HCT116 (cell line): ENCODE data around the gene TMTC4. TPM values are rescaled to one million over a fixed set of nuclear protein-coding genes. Genes with fewer than 3 reads are reported as not detected.

Experiments
- ATAC-seq: fragments of 200-7000 bp; cut with Tn5 transposase; 2 replicates; pipeline ENCODE4 v1.9.1; 2020; ENCODE audit warnings: mild to moderate bottlenecking, moderate library complexity
- BruUV-seq: library from RNA; stranded (reverse); fragments of 400-500 nt; replicated peaks from 2 replicates; lab custom pipeline; 2021; lab: Mats Ljungman, UMichigan
- CTCF ChIA-PET: fragments of 300-600 bp; sonication (Branson Sonifier 250); formaldehyde crosslinking; loops from one replicate; lab custom pipeline; 2021; ENCODE audit warnings: antibody characterized with exemption; lab: Charles Lee
- POLR2A ChIA-PET: fragments of 300-600, 350-600 bp; sonication (Branson Sonifier 250); formaldehyde crosslinking; loops from one replicate; lab custom pipeline; 2021; ENCODE audit warnings: antibody characterized with exemption; lab: Charles Lee
- RAD21 ChIA-PET, 2 experiments: fragments of 300-600 bp; sonication (Branson Sonifier 250); formaldehyde crosslinking; loops; one replicate each; lab custom pipeline; 2023; ENCODE audit warnings: low total read pairs in 2 of 2; ENCODE audit not compliant: uncharacterized antibody in 2 of 2, unreplicated experiment in 2 of 2, low non-redundant PET in 1 of 2; lab: Charles Lee
- DNase-seq: peaks from one replicate; pipeline ENCODE4 v3.0.0-alpha.2; 2010; ENCODE audit warnings: low read depth, low spot score
- H2AFZ ChIP-seq: fragments of 200-600 bp; shearing (Covaris generic), sonication (generic); 2 replicates; pipeline ENCODE4 v1.6.1; 2017; ENCODE audit warnings: low read depth, mixed run types, mixed read lengths, antibody characterized with exemption, low read length; ENCODE audit not compliant: poor library complexity, severe bottlenecking
- H3K27ac ChIP-seq: 2 replicates; pipeline ENCODE4 v1.5.1; 2012; ENCODE audit warnings: low read depth, low read length
- H3K27me3 ChIP-seq: fragments of 200-600 bp; sonication (generic); 2 replicates; pipeline ENCODE4 v1.6.1; 2016; ENCODE audit warnings: mixed run types, low read length, mixed read lengths; ENCODE audit not compliant: insufficient read depth
- H3K36me3 ChIP-seq, 2 experiments: fragments of 200-500 bp in 1 of 2; fragments of 200-600 bp in 1 of 2; sonication (Bioruptor generic) in 1 of 2; sonication (generic) in 1 of 2; 2 replicates each; pipeline versions ENCODE4 v1.5.1 to v1.6.1; 2014 to 2016; ENCODE audit warnings: low read length in 2 of 2, inconsistent platforms in 1 of 2, mixed read lengths in 1 of 2, mixed run types in 1 of 2; ENCODE audit not compliant: insufficient read depth in 2 of 2, control insufficient read depth in 1 of 2
- H3K4me1 ChIP-seq, 2 experiments: fragments of 200-600 bp in 1 of 2; sonication (generic) in 1 of 2; 2 replicates each; pipeline versions ENCODE4 v1.5.1 to v1.6.1; 2012 to 2017; ENCODE audit warnings: low read length in 2 of 2, inconsistent platforms in 1 of 2, mild to moderate bottlenecking in 1 of 2, mixed read lengths in 1 of 2, mixed run types in 1 of 2, moderate library complexity in 1 of 2; ENCODE audit not compliant: insufficient read depth in 2 of 2, control insufficient read depth in 1 of 2
- H3K4me2 ChIP-seq: fragments of 200-600 bp; sonication (generic); 2 replicates; pipeline ENCODE4 v1.6.1; 2017; ENCODE audit warnings: mixed run types, low read length, mixed read lengths
- H3K4me3 ChIP-seq, 2 experiments: fragments of 200-600 bp in 1 of 2; sonication (generic) in 1 of 2; replicated peaks in 1 of 2; 2 replicates each; pipeline ENCODE4 v1.5.1; 2011 to 2016; ENCODE audit warnings: low read length in 2 of 2, control low read depth in 1 of 2, low read depth in 1 of 2, mild to moderate bottlenecking in 1 of 2, mixed read lengths in 1 of 2, mixed run types in 1 of 2
- H3K79me2 ChIP-seq: fragments of 200-600 bp; sonication (generic); 2 replicates; pipeline ENCODE4 v1.6.1; 2017; ENCODE audit warnings: mild to moderate bottlenecking, mixed run types, low read length, moderate library complexity, mixed read lengths; ENCODE audit not compliant: insufficient read depth
- H3K9ac ChIP-seq: fragments of 200-600 bp; sonication (generic); 2 replicates; pipeline ENCODE4 v1.6.1; 2016; ENCODE audit warnings: low read length, mixed read lengths
- H3K9me2 ChIP-seq: fragments of 200-600 bp; sonication (generic), shearing (Covaris generic); 2 replicates; pipeline ENCODE4 v1.6.1; 2017; ENCODE audit warnings: mixed run types, mild to moderate bottlenecking, moderate library complexity; ENCODE audit not compliant: insufficient read depth
- H3K9me3 ChIP-seq, 2 experiments: fragments of 200-500 bp in 1 of 2; fragments of 200-600 bp in 1 of 2; sonication (Bioruptor generic) in 1 of 2; sonication (generic) in 1 of 2; 2 replicates each; pipeline ENCODE4 v1.6.1; 2014 to 2017; ENCODE audit warnings: low read length in 2 of 2, mixed read lengths in 2 of 2, inconsistent platforms in 1 of 2, low read depth in 1 of 2, mild to moderate bottlenecking in 1 of 2, mixed run types in 1 of 2, moderate library complexity in 1 of 2; ENCODE audit not compliant: control insufficient read depth in 1 of 2, insufficient read depth in 1 of 2
- H4K20me1 ChIP-seq: fragments of 200-600 bp; sonication (generic), shearing (Covaris generic); 2 replicates; pipeline ENCODE4 v1.6.1; 2017; ENCODE audit warnings: mixed run types, mild to moderate bottlenecking, moderate library complexity; ENCODE audit not compliant: insufficient read depth
- CBX3 ChIP-seq: IDR thresholded peaks from 2 replicates; pipeline ENCODE4 v1.6.1; 2012; ENCODE audit warnings: low read depth
- CEBPB ChIP-seq: IDR thresholded peaks from 2 replicates; pipeline ENCODE4 v1.6.1; 2012; ENCODE audit warnings: low read depth
- EGR1 ChIP-seq: IDR thresholded peaks from 2 replicates; pipeline ENCODE4 v1.6.1; 2012; ENCODE audit warnings: low read depth
- ELF1 ChIP-seq: IDR thresholded peaks from 2 replicates; pipeline ENCODE4 v1.6.1; 2012; ENCODE audit warnings: low read depth, borderline replicate concordance
- EZH2 ChIP-seq: fragments of 200-600 bp; sonication (generic); IDR thresholded peaks from 2 replicates; pipeline ENCODE4 v1.6.1; 2017; ENCODE audit warnings: antibody characterized with exemption, mixed run types
- EZH2phosphoT487 ChIP-seq: fragments of 200-600 bp; IDR thresholded peaks from 2 replicates; pipeline ENCODE4 v1.6.1; 2018; ENCODE audit warnings: antibody characterized with exemption, borderline replicate concordance
- FOSL1 ChIP-seq: IDR thresholded peaks from 2 replicates; pipeline ENCODE4 v1.6.1; 2012; ENCODE audit warnings: low read depth
- POLR2A ChIP-seq: IDR thresholded peaks from 2 replicates; pipeline ENCODE4 v1.7.0; 2011; ENCODE audit warnings: borderline replicate concordance; ENCODE audit not compliant: insufficient read depth, insufficient read length; ENCODE audit errors: extremely low read depth
- POLR2AphosphoS5 ChIP-seq: IDR thresholded peaks from 2 replicates; pipeline ENCODE4 v1.6.1; 2011; ENCODE audit warnings: mild to moderate bottlenecking, low read depth, low read length, moderate library complexity
- RAD21 ChIP-seq: IDR thresholded peaks from 2 replicates; pipeline ENCODE4 v1.6.1; 2012; ENCODE audit warnings: low read depth, mild to moderate bottlenecking
- SIN3A ChIP-seq: IDR thresholded peaks from 2 replicates; pipeline ENCODE4 v1.6.1; 2012; ENCODE audit warnings: low read depth
- SRF ChIP-seq: IDR thresholded peaks from 2 replicates; pipeline ENCODE4 v1.6.1; 2012; ENCODE audit warnings: low read depth
- TCF7L2 ChIP-seq: IDR thresholded peaks from 2 replicates; pipeline ENCODE4 v1.7.0; 2011; ENCODE audit warnings: borderline replicate concordance, inconsistent platforms; ENCODE audit not compliant: insufficient read depth, insufficient read length; ENCODE audit errors: extremely low read depth
- YY1 ChIP-seq: IDR thresholded peaks from 2 replicates; pipeline ENCODE4 v1.6.1; 2011; ENCODE audit warnings: low read length, low read depth, moderate library complexity, mild to moderate bottlenecking; ENCODE audit not compliant: insufficient replicate concordance; ENCODE audit errors: extremely low read depth
- ZBTB33 ChIP-seq: IDR thresholded peaks from 2 replicates; pipeline ENCODE4 v1.6.1; 2011; ENCODE audit warnings: mild to moderate bottlenecking, low read length, moderate library complexity; ENCODE audit not compliant: insufficient replicate concordance; ENCODE audit errors: extremely low read depth
- ZFX ChIP-seq: fragments of 450-650 bp; IDR thresholded peaks from 2 replicates; pipeline ENCODE4 v1.6.1; 2017
- ZNF274 ChIP-seq: fragments of 200-500 bp; sonication (Bioruptor generic); IDR thresholded peaks from 2 replicates; pipeline ENCODE4 v1.6.1; 2014; ENCODE audit warnings: mild to moderate bottlenecking, low read depth, low read length, inconsistent platforms
- intact Hi-C: fragments of 100-400 bp; cut with micrococcal nuclease; formaldehyde crosslinking; loops from 2 replicates; pipeline ENCODE4 v1.10.0; 2022
- total RNA-seq: library from RNA; stranded (reverse); gene quantifications from one replicate; pipeline ENCODE4 v1.2.1, GENCODE V29; 2021; ENCODE audit not compliant: unreplicated experiment
- TF ChIP-seq, protein P1 (sequence below): IDR thresholded peaks from 2 replicates; pipeline ENCODE4 v1.6.1; 2012; ENCODE audit warnings: low read depth
- TF ChIP-seq, protein P2 (sequence below): IDR thresholded peaks from 2 replicates; pipeline ENCODE4 v1.6.1; 2012

TMTC4 gene
- total RNA-seq, 1 experiment from 2014 or later = 23.6 TPM

DNA sequence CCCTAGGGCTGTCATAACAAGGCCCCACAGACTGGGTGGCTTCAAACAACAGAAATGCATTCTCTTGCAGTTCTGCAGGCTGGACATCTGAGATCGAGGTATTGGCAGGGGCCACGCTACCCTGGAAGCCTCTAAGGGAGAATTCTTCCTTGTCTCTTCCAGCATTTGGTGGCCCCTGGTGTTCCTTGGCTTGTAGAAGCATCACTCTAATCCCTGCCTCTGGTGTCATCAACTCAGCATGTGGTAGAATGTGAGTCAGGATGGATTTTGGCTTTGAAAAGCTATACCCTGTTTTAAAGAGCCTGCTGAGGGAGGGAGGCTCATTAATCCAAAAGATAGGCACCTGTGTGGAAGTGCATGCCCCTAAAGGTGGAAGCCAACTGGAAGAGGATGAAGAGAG lies 78.1 kb downstream of the TMTC4 start:
- Histone ChIP-seq H3K9me3 (no peaks in the 10 kb centered on the region; a peak in 1 of 4 replicates), H3K9ac (no peak overlapping the region), H3K27ac (no peak overlapping the region), H4K20me1 (no peaks in the 10 kb centered on the region), H2AFZ (no peak overlapping the region), H3K4me3 (no peak overlapping the region), H3K4me1 (no peaks in the 10 kb centered on the region; a peak in 1 of 4 replicates), H3K27me3 (no peaks in the 10 kb centered on the region), H3K36me3 (no peaks in the 10 kb centered on the region), H3K4me2 (no peak overlapping the region), H3K79me2 (no peaks in the 10 kb centered on the region), H3K9me2 (no peaks in the 10 kb centered on the region)
- CTCF ChIA-PET = no interaction called here
- RAD21 ChIA-PET = no interaction called here
- ATAC-seq (no peak), DNase-seq (no peak)
- no peak for TF ChIP-seq CBX3
- no peak for TF ChIP-seq POLR2A
- TF ChIP-seq EZH2 = no peak
- no peak for TF ChIP-seq SRF
- TF ChIP-seq TCF7L2 = no peak
- TF ChIP-seq FOSL1 = no peak
- no peak for TF ChIP-seq ELF1
- TF ChIP-seq POLR2AphosphoS5 = no peak
- no peak for TF ChIP-seq CEBPB
- TF ChIP-seq ZNF274 = no peak
- no peak for TF ChIP-seq RAD21
- no peak for TF ChIP-seq YY1
- TF ChIP-seq ZFX = no peak
- TF ChIP-seq ZBTB33 = no peak
- TF ChIP-seq, protein P1, sequence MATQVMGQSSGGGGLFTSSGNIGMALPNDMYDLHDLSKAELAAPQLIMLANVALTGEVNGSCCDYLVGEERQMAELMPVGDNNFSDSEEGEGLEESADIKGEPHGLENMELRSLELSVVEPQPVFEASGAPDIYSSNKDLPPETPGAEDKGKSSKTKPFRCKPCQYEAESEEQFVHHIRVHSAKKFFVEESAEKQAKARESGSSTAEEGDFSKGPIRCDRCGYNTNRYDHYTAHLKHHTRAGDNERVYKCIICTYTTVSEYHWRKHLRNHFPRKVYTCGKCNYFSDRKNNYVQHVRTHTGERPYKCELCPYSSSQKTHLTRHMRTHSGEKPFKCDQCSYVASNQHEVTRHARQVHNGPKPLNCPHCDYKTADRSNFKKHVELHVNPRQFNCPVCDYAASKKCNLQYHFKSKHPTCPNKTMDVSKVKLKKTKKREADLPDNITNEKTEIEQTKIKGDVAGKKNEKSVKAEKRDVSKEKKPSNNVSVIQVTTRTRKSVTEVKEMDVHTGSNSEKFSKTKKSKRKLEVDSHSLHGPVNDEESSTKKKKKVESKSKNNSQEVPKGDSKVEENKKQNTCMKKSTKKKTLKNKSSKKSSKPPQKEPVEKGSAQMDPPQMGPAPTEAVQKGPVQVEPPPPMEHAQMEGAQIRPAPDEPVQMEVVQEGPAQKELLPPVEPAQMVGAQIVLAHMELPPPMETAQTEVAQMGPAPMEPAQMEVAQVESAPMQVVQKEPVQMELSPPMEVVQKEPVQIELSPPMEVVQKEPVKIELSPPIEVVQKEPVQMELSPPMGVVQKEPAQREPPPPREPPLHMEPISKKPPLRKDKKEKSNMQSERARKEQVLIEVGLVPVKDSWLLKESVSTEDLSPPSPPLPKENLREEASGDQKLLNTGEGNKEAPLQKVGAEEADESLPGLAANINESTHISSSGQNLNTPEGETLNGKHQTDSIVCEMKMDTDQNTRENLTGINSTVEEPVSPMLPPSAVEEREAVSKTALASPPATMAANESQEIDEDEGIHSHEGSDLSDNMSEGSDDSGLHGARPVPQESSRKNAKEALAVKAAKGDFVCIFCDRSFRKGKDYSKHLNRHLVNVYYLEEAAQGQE = no peak
- TF ChIP-seq, protein P2, sequence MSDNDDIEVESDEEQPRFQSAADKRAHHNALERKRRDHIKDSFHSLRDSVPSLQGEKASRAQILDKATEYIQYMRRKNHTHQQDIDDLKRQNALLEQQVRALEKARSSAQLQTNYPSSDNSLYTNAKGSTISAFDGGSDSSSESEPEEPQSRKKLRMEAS = no peak
- TF ChIP-seq EGR1 = no peak
- no peak for TF ChIP-seq EZH2phosphoT487
- no peak for TF ChIP-seq SIN3A
- intact Hi-C loops = no loop called here
- no TSS peak for BruUV-seq
- POLR2A ChIA-PET = no interaction called here
